Measurements from ENCODE around the gene HMCES.

DNA sequence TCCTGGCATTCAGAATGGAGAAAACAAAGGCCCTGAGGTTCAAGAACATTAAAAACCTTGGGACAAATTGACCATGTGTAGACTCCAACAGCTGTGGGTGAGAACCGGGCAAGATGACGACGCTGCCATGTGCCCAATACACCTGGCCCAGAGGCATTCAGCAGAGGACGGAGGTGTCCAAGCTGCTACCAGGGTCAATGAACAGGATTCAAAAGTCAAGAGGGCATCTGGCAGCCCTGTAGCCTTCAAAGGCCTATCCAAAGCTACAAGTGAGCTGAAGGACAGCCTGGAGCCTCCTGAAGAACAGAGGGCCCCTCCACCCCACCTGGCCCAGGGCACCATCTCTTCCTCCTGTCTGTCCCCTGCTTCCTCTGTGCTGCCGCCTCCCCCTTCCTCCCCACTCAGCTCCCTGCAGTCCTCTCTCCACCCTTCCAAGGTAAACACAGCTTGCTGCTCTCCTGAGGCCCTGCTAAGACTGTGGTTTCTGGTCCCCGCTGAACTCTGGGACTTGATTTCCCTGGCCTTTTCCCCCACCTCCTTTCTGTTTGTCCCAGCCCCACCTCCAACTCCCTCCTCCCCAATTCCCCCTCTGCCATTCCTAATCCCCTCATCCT, 57.5 kb downstream of the HMCES start:
- TF ChIP-seq, protein P1, sequence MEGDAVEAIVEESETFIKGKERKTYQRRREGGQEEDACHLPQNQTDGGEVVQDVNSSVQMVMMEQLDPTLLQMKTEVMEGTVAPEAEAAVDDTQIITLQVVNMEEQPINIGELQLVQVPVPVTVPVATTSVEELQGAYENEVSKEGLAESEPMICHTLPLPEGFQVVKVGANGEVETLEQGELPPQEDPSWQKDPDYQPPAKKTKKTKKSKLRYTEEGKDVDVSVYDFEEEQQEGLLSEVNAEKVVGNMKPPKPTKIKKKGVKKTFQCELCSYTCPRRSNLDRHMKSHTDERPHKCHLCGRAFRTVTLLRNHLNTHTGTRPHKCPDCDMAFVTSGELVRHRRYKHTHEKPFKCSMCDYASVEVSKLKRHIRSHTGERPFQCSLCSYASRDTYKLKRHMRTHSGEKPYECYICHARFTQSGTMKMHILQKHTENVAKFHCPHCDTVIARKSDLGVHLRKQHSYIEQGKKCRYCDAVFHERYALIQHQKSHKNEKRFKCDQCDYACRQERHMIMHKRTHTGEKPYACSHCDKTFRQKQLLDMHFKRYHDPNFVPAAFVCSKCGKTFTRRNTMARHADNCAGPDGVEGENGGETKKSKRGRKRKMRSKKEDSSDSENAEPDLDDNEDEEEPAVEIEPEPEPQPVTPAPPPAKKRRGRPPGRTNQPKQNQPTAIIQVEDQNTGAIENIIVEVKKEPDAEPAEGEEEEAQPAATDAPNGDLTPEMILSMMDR (IDR thresholded peaks at IDR 0.05; ENCODE audit: poor library complexity), result no peak
- TF ChIP-seq EZH2 (IDR thresholded peaks at IDR 0.05; ENCODE audit: borderline replicate concordance), result no peak
- TF ChIP-seq EZH2phosphoT487 (IDR thresholded peaks at IDR 0.05; ENCODE audit: low read depth, severe bottlenecking, unreplicated experiment), result no peak

Data from hepatocyte (in vitro differentiated cells).